SH-SY5Y (cell line): ENCODE results near the gene NDUFAB1.

ENCODE experiments used
- GATA2 ChIP-seq: IDR thresholded peaks from 2 replicates; pipeline ENCODE4 v1.6.1; 2011; ENCODE audit warnings: mild to moderate bottlenecking, low read depth, low read length
- GATA3 ChIP-seq: IDR thresholded peaks from 2 replicates; pipeline ENCODE4 v1.6.1; 2011; ENCODE audit warnings: low read depth, mild to moderate bottlenecking, low read length, moderate library complexity

The NDUFAB1 gene

DNA sequence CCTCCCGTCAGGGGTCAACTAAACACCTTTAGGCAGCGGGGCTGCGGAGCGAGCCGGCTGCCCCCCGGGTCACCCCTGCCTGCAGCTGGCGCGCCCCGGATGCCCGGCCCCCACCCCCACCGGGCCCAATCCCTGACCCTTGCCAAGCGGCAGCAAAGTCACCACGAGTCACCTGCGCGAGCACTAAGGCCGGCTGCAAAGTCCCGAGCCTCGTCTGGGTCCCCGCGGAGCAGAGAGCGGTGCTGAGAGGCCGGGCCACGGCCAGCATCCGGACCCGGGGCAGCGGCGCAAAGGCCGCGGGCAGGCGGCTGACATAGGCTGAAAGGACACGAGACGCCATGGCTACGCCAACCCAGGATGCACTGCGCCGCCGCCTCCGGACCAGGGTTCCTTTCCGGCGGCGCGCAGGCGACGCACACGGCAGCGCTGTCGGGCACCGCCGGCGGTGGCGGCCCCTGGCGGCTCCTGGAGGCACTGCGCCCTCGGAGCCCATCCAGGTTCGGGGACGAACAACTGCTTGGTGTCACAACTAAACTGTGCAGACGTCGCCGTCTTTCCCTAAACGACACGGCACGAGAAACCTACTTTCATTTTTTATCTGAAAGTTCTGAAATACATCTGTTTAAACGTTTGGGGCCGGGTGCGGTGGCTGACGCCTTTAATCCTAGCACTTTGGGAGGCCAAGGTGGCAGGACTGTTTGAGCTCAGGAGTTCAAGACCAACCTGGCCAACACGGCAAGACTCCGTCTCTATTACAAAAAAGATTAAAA, at the start of gene NDUFAB1:
TSS of gene NDUFAB1 (minus strand) at position 366 of the 770 bp plus-strand sequence. CDS start at position 340, 26 bp downstream.
- TF ChIP-seq GATA3 (no peak), GATA2 (no peak)

DNA sequence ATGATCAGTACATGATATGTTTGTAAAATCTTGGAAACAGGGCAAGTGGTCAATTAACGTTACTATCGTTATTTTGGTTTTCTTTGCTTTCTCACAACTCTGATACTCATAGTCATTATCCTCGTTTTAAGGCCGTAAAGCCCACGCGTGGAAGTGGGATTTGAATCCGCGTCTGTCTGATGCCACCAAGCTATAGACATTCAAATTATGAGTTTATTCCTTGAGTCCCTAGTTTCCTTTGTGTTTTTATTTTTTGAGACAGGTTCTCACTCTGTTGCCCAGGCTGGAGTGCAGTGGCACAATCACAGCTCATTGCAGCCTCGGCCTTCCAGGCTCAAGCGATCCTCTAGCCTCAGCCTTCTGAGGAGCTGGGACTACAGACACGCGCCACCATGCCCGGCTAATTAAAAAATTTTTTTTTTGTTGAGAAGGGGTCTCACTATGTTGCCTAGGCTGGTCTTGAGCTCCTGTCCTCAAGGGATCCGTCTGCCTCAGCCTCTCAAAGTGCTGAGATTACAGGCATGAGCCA, 46.2 kb upstream of the NDUFAB1 start:
- TF ChIP-seq GATA3 (no peak), GATA2 (no peak)

DNA sequence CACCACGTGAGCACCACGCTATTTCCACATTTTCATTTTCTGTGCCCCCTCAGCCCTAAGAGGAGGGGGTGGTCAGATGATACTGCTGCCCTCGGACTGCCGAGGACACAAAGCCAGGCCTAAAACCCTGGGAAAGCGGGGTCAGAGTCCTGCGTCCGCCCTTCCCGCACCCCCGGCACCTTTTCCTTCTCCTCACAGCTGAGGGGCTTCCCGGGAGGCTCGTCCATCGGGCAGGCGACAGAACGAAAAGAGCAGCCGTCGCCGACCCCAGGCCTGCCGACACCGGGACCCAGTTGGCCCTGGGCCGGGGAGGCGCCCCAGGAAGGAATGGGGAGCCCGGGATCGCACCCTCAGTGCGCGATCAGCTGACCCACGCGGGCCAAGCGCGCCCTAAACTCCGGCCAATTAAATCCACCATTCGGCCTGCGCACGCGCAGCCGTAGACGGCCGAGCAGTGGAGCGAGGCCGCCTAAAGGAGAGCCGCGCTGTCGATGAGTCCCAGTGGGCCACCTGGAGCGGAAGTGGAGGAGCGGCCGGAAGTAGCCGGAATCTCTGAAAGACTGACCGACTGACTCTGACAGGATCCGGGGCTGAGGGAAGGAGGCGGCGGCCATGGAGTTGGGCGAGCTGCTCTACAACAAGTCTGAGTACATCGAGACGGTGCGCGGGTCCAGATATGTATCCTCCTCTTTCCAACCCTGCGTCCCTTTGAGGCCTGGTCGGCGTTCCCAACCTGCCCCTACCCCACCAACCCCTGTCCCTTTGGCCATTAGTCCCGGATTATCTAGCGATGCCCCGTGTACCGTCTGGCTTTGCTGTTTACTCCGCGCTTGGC, 45.0 kb upstream of the NDUFAB1 start, which contains the start of the genes DCTN5 and PALB2:
TSS of gene DCTN5 (plus strand) at position 536 of the 835 bp plus-strand sequence. CDS start at position 613, 77 bp downstream.
TSS of gene PALB2 (minus strand) at position 380 of the 835 bp plus-strand sequence. CDS start at position 227, 153 bp downstream.
- TF ChIP-seq GATA3 (no peak), GATA2 (no peak)

DNA sequence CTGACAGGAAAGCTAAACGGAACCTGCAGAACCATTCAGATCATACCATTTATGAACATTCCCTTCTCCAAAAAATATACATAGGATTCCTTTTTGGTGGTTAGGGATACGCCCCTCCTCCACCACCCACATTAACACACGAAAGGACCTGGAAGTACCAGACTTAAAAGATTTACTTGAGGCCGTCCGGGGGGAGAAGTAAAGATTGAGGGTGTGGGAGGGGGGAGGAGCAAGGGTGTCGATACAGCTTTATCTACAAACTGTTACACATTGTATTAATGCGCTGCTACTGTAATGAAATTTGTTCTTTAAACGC, 44.5 kb upstream of the NDUFAB1 start:
- TF ChIP-seq GATA2 (no peak), GATA3 (no peak)

DNA sequence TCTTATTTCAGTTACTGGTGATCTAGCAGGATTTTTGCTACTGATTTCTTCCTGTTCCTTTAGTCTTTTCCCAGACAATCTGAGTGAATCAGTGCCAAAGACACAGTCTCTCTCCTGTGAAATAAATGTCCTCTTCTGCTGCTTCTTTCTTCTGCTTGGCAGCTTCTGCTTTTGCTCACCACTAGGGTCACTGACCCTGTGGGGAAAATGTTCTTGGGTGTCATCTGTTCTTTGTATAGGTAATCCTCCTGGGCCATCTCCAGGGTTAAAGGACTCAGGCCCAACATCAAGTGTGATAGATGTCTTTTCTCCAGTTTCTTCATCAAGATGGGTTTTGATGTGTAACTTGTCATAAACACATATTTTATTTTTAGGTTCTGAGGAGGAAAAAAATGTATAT, 39.8 kb upstream of the NDUFAB1 start:
- TF ChIP-seq GATA2 (no peak), GATA3 (no peak)

DNA sequence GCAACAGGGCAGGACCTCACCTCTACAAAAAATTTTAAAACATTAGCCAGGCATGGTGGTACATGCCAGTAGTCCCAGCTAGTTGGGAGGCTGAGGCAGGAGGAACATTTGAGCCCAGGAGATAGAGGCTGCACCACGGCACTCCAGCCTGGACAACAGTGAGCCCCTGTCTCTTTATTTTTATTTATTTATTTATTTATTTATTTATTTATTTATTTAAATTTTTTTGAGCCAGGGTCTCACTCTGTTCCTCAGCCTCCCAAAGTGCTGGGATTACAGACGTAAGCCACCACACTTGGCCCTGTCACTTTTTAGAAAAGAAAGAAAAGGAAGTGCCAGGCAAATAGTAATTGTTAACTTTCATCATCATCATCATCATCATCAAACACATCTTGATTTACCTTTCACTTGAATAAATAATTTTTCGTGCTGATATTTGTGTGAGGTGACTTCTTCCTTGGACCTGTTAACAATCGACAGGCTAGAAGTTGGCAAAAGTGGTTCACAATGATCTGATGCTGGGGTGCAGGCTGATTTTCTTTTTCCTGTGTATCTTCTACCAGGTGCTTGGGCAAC, 38.4 kb upstream of the NDUFAB1 start:
- TF ChIP-seq GATA2 (no peak), GATA3 (no peak)

DNA sequence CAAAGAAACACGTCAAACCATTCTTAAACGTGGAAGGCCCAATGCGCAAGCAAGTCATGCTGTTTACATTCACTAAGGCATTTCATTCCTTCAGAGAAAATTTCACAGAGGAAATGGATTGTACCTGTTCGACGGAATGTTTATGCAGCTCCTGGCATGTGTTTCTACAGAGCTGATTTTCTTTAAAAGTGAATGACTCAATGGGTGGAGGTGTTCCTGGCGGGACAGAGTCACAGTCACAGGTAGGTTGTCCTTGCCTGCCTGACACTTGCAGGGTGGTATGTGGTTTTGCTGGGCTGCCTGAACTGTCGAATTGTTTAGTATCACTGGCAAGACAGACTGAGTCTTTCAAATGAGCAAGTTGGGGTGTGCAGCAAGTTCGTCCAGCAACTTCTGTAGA, 33.4 kb upstream of the NDUFAB1 start:
- TF ChIP-seq GATA2 (no peak), GATA3 (no peak)

DNA sequence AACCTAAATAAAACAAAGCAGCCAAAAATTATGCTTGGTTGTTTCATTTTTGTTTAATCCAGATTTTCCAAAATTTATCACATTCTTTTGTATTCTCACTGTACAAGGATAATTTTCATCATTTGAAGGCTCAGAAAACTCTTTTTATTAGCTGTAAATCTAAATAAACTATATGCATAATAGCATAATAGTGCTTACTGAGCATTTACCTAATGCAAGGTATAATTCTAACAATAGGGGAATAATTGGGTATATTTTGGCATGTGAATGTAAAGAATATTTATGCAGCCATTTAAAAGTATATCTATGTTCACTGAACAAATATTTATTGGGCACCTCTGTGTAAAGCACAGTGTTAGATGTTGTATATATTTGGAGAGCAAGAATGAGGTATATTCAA, 28.0 kb upstream of the NDUFAB1 start:
- TF ChIP-seq GATA2 = no peak
- TF ChIP-seq GATA3 = no peak

DNA sequence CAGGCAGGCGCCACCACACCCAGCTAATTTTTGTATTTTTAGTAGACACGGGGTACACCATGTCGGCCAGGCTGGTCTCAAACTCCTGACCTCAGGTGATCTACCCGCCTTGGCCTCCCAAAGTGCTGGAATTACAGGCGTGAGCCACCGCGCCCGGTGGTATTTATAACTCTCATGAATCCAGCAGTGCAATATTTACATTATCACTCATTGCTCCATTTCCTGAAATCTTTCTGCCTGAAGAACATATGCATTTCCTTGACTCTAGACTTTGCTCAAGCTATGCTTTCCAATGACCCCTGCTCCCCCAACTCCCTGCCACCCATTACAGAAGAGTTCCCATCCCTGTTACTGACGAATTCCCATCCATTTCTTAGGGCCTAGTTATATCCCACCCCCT, 19.7 kb upstream of the NDUFAB1 start:
- TF ChIP-seq GATA3 = no peak
- no peak for TF ChIP-seq GATA2

DNA sequence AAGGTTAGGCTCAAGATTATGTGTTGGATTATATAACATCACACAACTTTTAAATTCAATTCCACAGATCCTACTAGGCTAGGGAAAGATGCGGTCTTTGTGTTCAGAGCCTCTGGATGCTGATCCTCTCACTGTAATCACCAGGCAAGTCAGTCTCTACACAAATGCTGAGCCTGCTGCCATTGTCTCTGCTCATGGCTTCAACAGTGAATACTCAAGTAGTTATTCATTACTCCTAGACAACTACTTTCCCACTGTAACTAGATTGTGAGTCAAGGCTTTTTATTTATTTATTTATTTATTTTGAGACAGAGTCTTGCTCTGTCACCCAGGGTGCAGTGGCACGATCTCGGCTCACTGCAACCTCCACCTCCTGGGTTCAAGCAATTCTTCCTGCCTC, 15.8 kb upstream of the NDUFAB1 start:
- TF ChIP-seq GATA3 (no peak), GATA2 (no peak)

DNA sequence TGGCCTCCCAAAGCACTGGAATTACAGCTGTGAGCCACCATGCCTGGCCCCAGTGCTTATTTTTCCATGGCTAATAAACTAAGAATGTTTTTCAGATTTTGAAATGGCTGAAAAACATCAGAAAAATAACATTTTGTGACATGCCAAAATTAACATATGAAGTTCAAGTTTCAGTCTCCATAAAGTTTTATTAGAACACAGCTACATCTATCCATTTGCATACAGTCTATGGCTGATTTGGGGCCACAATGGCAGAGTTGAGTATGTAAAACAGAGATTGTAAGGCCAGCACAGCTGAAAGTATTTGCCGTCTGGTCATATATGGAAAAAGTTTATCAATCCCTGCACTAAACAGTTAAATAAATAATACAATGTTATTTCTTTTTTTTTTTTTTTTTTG, 13.8 kb upstream of the NDUFAB1 start:
- no peak for TF ChIP-seq GATA2
- TF ChIP-seq GATA3 = no peak

DNA sequence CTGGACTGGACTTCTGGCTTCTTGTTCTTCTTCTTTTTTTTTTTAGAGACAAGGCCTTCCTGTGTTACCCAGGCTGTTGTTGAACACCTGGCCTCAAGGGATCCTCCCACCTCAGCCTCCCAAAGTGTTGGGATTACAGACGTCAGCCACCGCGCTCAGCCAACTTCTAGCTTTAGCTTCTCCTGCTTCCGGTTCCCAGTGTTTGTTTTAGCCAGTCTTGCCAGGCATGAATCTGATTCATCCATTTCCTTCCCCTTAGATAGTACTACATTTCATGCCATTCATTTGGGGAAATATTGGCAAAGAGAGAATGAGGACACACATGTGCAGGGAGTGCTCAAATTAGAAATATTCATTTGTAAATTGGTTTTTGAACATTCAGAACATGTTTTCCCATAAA, 12.1 kb upstream of the NDUFAB1 start:
- TF ChIP-seq GATA3 = no peak
- TF ChIP-seq GATA2 = no peak

DNA sequence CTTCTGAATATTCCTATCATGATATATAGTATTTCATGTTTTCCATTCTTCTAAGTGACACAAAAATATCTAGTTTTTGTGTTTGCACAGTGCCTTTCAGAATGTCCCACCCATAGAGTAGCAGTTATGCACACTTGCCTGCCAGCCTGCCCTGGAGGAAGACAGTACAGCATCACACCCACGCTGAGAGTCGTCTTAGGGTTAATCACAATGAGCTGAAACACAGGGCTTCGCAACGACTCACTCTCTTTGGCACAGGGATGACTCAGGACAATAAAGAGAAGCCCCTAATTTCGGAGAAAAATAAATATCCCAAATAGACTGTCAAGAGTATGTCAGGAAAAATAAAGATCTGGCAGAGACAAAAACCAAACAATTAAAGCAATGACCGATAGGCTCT, 11.6 kb upstream of the NDUFAB1 start:
- TF ChIP-seq GATA2 (no peak), GATA3 (no peak)

DNA sequence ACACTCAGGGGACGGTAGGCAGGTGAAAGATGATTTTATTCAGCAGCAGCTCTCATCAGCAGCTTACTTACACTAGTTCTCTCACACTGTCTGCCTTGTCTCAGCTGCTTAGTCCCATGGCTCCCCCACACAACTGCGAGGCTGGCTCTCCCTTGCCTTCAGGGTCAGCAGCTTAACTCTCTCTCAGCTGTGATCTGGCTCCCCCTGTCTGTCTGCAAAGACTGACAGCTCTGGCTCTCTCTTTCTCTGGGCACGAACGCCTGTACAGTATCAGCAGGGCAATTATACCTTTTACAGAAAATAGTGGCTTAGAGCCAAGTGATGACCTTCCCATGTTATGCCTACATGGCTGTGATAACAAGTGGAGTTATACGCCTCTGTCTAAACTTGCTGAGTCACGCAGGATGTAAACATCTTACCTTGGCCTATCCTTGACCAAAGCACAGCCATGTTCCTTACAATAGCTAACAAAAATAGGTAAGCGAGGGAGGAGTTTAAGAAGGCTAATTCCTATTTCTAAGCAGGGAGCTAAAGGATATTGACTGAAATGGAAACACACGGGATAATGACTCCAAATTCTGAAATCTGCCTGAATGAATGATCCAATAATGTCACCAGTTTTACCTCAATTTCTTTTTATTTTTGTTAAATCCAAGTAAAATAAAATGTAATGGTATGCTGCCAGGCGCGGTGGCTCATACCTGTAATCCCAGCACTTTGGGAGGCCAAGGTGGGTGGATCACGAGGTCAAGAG, 1.1 kb upstream of the NDUFAB1 start:
- no peak for TF ChIP-seq GATA3
- TF ChIP-seq GATA2 = no peak
